ENCODE results near the gene ADNP. TPM values are rescaled to one million over a fixed set of nuclear protein-coding genes. Genes with fewer than 3 reads are reported as not detected.

The ADNP gene
- total RNA-seq, 1 experiment from 2014 or later = 27.5 TPM

DNA sequence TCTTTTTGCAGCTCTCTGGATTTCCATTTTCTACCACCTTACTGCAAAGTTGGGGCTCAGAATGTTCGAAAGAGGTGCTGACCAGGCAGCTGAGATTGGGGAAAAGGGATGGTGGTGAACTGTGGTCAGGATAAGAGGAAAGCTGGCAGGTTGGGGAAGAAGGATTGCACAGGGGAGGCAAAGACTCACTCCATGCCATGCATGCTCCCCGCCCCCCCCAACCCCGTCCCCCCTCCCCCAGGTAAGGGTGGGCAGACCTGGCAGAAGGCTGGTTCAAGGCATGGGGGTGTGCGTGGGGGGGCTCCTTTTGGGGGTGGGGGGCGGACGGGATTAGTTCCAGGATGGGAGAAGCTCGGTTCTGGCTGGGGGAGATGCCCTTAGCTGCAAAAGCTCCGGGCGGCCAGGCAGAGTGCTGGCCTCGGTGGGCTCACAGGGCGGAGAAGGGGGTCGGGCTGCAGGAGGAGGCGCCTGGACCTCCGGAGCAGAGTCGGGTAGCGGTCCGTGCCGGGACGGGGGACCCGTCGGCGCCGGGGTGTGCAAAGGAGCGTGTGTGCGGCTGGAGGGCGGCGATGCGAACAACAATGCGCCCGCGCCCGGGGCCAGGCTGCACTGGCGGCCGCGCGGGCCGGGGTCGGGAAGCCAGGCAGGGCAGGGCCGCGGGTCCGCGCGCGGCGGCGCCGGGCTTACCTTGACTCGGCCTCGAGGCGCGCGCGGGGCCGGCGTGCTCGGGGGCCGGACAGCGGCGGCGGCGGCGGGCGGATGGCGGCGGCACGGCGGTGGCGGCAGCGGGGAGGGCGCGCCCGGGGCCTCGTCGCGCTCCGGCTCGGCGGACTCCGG, 880 bp downstream of the ADNP start:
- POLR2A ChIA-PET (ENCODE audit: unreplicated experiment) = interaction anchor here (0.5 to 0.7 kb wide), 2 partner anchors 136 to 586 kb away, joined by 3 to 4 read pairs; partner anchors contain the start of gene BCAS4
- intact Hi-C loops (cut with micrococcal nuclease) = loop anchor here (2.0 kb wide), 1 partner anchor 136 kb away; the partner anchor contains the start of gene BCAS4

DNA sequence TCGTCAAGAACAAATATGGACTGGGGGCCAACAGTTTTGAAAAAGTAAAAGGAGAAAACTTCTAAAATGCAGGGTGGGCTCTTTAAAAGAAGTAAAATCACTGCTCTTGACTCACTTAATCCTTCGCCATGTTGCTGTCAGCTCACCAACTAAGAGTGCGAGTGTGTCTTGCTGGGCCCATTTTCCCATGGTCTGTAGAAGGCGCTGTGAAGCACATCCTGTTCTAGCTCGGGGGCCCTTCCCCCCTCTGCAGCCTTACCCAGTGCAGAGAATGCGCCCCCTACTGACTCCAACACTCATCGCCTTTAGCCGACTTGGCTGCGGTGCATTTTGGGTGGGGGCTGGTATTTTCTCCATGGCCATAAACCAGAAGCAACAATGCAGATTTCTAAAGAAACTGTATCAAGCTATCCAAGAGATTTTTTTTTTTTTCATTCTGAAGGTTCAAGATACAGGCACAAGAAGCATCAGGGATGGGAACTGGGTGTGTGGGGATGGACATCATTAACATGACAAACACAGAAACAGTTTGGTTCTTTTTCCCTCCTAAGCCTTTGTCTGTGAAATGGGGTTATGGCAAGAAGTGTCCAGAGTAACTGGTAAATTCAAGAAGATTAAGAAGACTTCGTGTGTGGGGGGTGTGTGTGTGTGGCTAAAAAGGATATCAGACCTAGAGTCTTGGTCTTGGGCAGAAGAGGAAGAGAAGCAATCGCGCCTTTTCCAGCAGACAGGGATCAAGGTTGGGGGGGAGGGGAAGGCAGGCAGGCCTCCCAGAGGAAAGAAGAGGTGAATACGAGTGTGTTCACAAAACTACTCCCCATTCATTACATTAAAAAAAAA, 1.7 kb downstream of the ADNP start:
- peak; percentile 34 for ATAC-seq
- peaks cover 61% of the 10 kb centered on the region for H3K79me2 ChIP-seq (ENCODE audit: low read length)

More for the DNA sequence above, 880 bp downstream of the ADNP start:
- Histone ChIP-seq H3K4me1 (ENCODE audit: insufficient read depth, low read length) (peaks cover 31% of the 10 kb centered on the region), H4K20me1 (ENCODE audit: low read length) (peaks cover 30% of the 10 kb centered on the region), H3K9ac (ENCODE audit: low read length) (peak overlapping the region; percentile 81), H3K4me2 (ENCODE audit: low read length) (peak overlapping the region; percentile 90), H3K4me3 (ENCODE audit: low read length) (peak overlapping the region; percentile 92), H3K9me2 (replicated peaks; ENCODE audit: low read length) (no peaks in the 10 kb centered on the region), H3K27me3 (ENCODE audit: low read length) (no peaks in the 10 kb centered on the region), H3K79me2 (ENCODE audit: low read length) (peaks cover 52% of the 10 kb centered on the region), H3F3A (ENCODE audit: low read length, unreplicated experiment) (peaks cover 26% of the 10 kb centered on the region), H3K9me3 (ENCODE audit: low read length) (no peaks in the 10 kb centered on the region), H3K36me3 (ENCODE audit: low read depth, low read length) (peaks cover 48% of the 10 kb centered on the region), H3K27ac (ENCODE audit: low read length) (peak overlapping the region; percentile 12), H2AFZ (ENCODE audit: low read length) (no peak overlapping the region)
- no peak for DNase-seq
- TF ChIP-seq EZH2phosphoT487 (IDR thresholded peaks at IDR 0.05; ENCODE audit: borderline replicate concordance, low read length) = no peak
- TF ChIP-seq, protein P1, sequence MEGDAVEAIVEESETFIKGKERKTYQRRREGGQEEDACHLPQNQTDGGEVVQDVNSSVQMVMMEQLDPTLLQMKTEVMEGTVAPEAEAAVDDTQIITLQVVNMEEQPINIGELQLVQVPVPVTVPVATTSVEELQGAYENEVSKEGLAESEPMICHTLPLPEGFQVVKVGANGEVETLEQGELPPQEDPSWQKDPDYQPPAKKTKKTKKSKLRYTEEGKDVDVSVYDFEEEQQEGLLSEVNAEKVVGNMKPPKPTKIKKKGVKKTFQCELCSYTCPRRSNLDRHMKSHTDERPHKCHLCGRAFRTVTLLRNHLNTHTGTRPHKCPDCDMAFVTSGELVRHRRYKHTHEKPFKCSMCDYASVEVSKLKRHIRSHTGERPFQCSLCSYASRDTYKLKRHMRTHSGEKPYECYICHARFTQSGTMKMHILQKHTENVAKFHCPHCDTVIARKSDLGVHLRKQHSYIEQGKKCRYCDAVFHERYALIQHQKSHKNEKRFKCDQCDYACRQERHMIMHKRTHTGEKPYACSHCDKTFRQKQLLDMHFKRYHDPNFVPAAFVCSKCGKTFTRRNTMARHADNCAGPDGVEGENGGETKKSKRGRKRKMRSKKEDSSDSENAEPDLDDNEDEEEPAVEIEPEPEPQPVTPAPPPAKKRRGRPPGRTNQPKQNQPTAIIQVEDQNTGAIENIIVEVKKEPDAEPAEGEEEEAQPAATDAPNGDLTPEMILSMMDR (conservative IDR thresholded peaks at IDR 0.05; ENCODE audit: low read depth, low read length) = no peak
- no peak for TF ChIP-seq EZH2 (IDR thresholded peaks at IDR 0.05; ENCODE audit: low read length, unreplicated experiment)
- CTCF ChIA-PET = interaction anchor here (0.6 to 1.4 kb wide), 6 partner anchors 28 to 140 kb away, joined by 3 to 9 read pairs (median 4); partner anchors contain the start of genes BCAS4, DPM1 and MOCS3
- no TSS peak for BruUV-seq (replicated peaks)
- ATAC-seq = peak; percentile 14

More for the DNA sequence above, 1.7 kb downstream of the ADNP start:
- Histone ChIP-seq H4K20me1 (ENCODE audit: low read length) (peaks cover 38% of the 10 kb centered on the region), H3F3A (ENCODE audit: low read length, unreplicated experiment) (peaks cover 25% of the 10 kb centered on the region), H3K9ac (ENCODE audit: low read length) (peak overlapping the region; percentile 81), H3K27ac (ENCODE audit: low read length) (peak overlapping the region; percentile 12), H2AFZ (ENCODE audit: low read length) (no peak overlapping the region), H3K4me3 (ENCODE audit: low read length) (peak overlapping the region; percentile 92), H3K4me1 (ENCODE audit: insufficient read depth, low read length) (peaks cover 31% of the 10 kb centered on the region), H3K27me3 (ENCODE audit: low read length) (no peaks in the 10 kb centered on the region), H3K36me3 (ENCODE audit: low read depth, low read length) (peaks cover 47% of the 10 kb centered on the region), H3K9me2 (replicated peaks; ENCODE audit: low read length) (no peaks in the 10 kb centered on the region), H3K9me3 (ENCODE audit: low read length) (no peaks in the 10 kb centered on the region), H3K4me2 (ENCODE audit: low read length) (peak overlapping the region; percentile 90)
- ChIA-PET CTCF (interaction anchor here (0.7 to 1.4 kb wide), 4 partner anchors 135 to 139 kb away, joined by 4 to 6 read pairs (median 4); partner anchors contain the start of gene BCAS4), POLR2A (ENCODE audit: unreplicated experiment) (interaction anchor here (0.5 kb wide), 1 partner anchor 587 kb away, joined by 4 read pairs; no protein-coding TSS in a partner anchor)
- TF ChIP-seq, protein P1 (conservative IDR thresholded peaks at IDR 0.05; ENCODE audit: low read depth, low read length) = peak; percentile 99
- no peak for TF ChIP-seq EZH2phosphoT487 (IDR thresholded peaks at IDR 0.05; ENCODE audit: borderline replicate concordance, low read length)
- intact Hi-C loops (cut with micrococcal nuclease) = loop anchor here (2.0 to 5.0 kb wide), 2 partner anchors 37 to 135 kb away; partner anchors contain the start of gene BCAS4
- TSS peak; percentile 28 for BruUV-seq (replicated peaks)
- DNase-seq = peak; percentile 92
